Measurements from ENCODE around the gene MVK. TPM values are rescaled to one million over a fixed set of nuclear protein-coding genes. Genes with fewer than 3 reads are reported as not detected.

Gene MVK
- total RNA-seq, 1 experiment from 2014 or later, result 19.2 TPM

DNA sequence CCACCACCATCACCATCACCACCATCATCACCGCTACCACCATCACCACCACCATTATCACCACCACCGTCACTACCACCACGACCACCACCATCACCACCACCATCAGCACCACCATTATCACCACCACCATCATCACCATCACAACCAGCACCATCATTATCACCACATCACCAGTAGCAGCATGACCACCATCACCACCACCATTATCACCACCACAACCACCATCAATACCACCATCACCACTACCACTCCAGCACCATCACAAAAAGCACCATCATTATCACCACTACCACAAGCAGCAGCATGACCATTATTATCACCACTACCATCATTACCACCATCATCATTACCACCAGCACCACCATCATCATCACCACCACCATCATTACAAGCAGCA lies 62.1 kb downstream of the MVK start:
- no peak for DNase-seq

More for the DNA sequence above, 62.1 kb downstream of the MVK start:
- Histone ChIP-seq H3K56ac (ENCODE audit: insufficient read length, low read depth, low read length) (peak overlapping the region; percentile 84), H3K4me1 (ENCODE audit: insufficient read depth, low read length) (no peaks in the 10 kb centered on the region; the same call in 1 of the 2 replicates), H3T11ph (ENCODE audit: low read length) (no peak overlapping the region), H2BK5ac (ENCODE audit: insufficient read length, low read length) (no peak overlapping the region), H3K79me1 (ENCODE audit: insufficient read depth, low read depth, low read length, poor library complexity, severe bottlenecking) (no peaks in the 10 kb centered on the region), H2BK15ac (ENCODE audit: low read depth, low read length) (no peak overlapping the region), H2BK12ac (ENCODE audit: insufficient read length, low read depth, low read length) (no peak overlapping the region), H3K4ac (ENCODE audit: low read depth, low read length) (no peak overlapping the region), H3K18ac (ENCODE audit: insufficient read length, low read depth, low read length) (no peak overlapping the region), H3K9ac (ENCODE audit: extremely low read depth, insufficient read length, low read length) (no peak overlapping the region), H4K5ac (ENCODE audit: insufficient read length, low read depth, low read length) (no peak overlapping the region), H3K79me2 (ENCODE audit: insufficient read depth, low read length) (no peaks in the 10 kb centered on the region), H3K23me2 (ENCODE audit: insufficient read length, low read depth, low read length, poor library complexity, severe bottlenecking) (no peaks in the 10 kb centered on the region), H2BK120ac (ENCODE audit: low read depth, low read length, poor library complexity, severe bottlenecking) (no peak overlapping the region), H3K27me3 (ENCODE audit: insufficient read depth, low read length) (no peaks in the 10 kb centered on the region), H4K91ac (ENCODE audit: insufficient read length, low read depth, low read length) (no peak overlapping the region), H2BK20ac (ENCODE audit: low read depth, low read length, poor library complexity, severe bottlenecking) (no peak overlapping the region), H3K27ac (ENCODE audit: insufficient read length, low read depth, low read length) (no peak overlapping the region), H3K4me2 (ENCODE audit: insufficient read depth, insufficient read length, low read length) (no peak overlapping the region), H3K9me3 (ENCODE audit: control insufficient read depth, low read depth, low read length) (no peaks in the 10 kb centered on the region), H2AK5ac (ENCODE audit: insufficient read length, low read length) (no peak overlapping the region), H2AFZ (ENCODE audit: low read length) (no peak overlapping the region), H3K14ac (ENCODE audit: insufficient read depth, low read length) (no peak overlapping the region), H3K23ac (ENCODE audit: insufficient read length, low read depth, low read length) (no peak overlapping the region), H4K8ac (replicated peaks; ENCODE audit: insufficient read length, low read depth, low read length) (peak overlapping the region; percentile 52), H4K20me1 (ENCODE audit: control insufficient read depth, insufficient read depth, insufficient read length) (peaks cover 2% of the 10 kb centered on the region)
- Mint-ChIP-seq H3K4me1 (peaks cover 4 to 5% of the 10 kb centered on the region in 2 experiments; a peak in 2 of 4 replicates), H3K9me3 (peaks cover 4 to 14% of the 10 kb centered on the region in 2 experiments; a peak in 4 of 5 replicates), H3K4me3 (no peak overlapping the region), H3K27ac (no peak overlapping the region), H3K27me3 (ENCODE audit: low read depth) (peaks cover 2% of the 10 kb centered on the region; the same call in 1 of the 2 replicates), H3K36me3 (ENCODE audit: insufficient read depth in 1 of 3, low read depth in 3 of 3) (peaks cover 0 to 10% (median 0%) of the 10 kb centered on the region in 3 experiments; a peak in 2 of 7 replicates)
- TF ChIP-seq CTCF (conservative IDR thresholded peaks at IDR 0.05), result no peak
- no CpG with 5 or more reads among the region's 3 CpGs for WGBS (ENCODE audit: extremely low coverage, insufficient read length, low lambda C conversion rate)

Measured in H9 (cell line).